ENCODE results near the gene ADAR. TPM values are rescaled to one million over a fixed set of nuclear protein-coding genes. Genes with fewer than 3 reads are reported as not detected.

ADAR gene
- total RNA-seq, 1 donor from 2014 or later = 148 TPM

DNA sequence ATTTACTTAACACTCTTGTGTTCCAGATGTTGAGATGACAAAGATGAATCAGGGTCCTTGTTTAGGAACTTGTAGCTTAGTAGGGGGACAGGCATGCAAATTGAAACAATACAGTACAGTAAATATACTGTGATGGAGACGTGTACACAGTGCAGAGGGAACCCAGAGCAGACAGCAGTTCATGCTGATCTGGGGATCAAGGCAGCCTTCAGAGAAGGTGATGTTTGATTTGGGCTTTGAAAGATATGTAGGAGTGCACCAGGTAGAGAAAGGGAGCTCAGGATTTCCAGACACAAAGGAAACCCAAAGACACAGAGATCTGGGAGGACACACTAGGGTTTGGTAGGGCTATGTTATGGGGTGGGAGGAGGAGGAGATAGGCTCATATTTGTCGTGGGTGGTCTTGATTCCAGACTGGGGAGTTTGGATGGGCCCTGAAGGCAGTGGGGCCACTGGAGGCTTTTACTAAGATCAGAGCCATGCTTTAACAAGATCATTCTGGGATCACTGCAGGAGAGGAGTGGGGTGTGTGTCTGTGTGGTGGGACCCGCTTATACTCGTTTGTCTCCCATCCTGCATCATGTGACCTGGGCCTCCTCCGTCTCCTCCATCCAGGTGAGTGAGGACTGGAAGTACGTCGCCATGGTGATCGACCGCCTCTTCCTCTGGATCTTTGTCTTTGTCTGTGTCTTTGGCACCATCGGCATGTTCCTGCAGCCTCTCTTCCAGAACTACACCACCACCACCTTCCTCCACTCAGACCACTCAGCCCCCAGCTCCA, 32.6 kb downstream of the ADAR start:
- Mint-ChIP-seq H3K36me3 (ENCODE audit: low read depth) (peaks cover 14% of the 10 kb centered on the region), H3K27ac (ENCODE audit: unreplicated experiment) (no peak overlapping the region), H3K4me3 (peak overlapping the region; percentile 50), H3K9me3 (no peaks in the 10 kb centered on the region), H3K4me1 (peaks cover 18% of the 10 kb centered on the region), H3K27me3 (ENCODE audit: low read depth) (no peaks in the 10 kb centered on the region)
- no peak for DNase-seq (ENCODE audit: low read depth, low spot score)
- no peak for TF ChIP-seq CTCF (conservative IDR thresholded peaks at IDR 0.05)

DNA sequence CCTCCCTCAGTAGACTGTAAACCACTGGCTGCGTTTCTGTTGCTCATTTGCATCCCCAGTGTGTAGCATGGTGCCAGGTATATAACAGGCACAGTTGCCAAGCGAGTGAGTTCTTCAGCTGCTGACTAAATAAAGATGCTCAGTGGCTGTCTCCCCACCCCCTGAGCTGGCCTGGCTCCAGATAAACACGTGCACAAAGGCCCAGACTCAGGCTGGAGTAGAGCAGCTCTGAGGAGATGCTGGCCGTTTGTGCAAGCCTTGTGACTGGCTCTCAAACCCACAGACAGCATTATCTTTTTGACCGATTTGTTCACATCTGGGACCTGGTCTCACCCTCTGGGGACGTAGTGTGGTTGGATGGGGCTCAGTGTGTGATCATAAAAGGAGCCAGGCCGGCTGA, 33.3 kb downstream of the ADAR start:
- no peak overlapping the region for H3K27ac Mint-ChIP-seq (ENCODE audit: unreplicated experiment)
- no peak for TF ChIP-seq CTCF (conservative IDR thresholded peaks at IDR 0.05)
- H3K4me1 Mint-ChIP-seq = peaks cover 16% of the 10 kb centered on the region
- no peaks in the 10 kb centered on the region for H3K9me3 Mint-ChIP-seq
- H3K27me3 Mint-ChIP-seq (ENCODE audit: low read depth) = no peaks in the 10 kb centered on the region
- H3K4me3 Mint-ChIP-seq = no peak overlapping the region
- H3K36me3 Mint-ChIP-seq (ENCODE audit: low read depth) = peaks cover 14% of the 10 kb centered on the region
- no peak for DNase-seq (ENCODE audit: low read depth, low spot score)

DNA sequence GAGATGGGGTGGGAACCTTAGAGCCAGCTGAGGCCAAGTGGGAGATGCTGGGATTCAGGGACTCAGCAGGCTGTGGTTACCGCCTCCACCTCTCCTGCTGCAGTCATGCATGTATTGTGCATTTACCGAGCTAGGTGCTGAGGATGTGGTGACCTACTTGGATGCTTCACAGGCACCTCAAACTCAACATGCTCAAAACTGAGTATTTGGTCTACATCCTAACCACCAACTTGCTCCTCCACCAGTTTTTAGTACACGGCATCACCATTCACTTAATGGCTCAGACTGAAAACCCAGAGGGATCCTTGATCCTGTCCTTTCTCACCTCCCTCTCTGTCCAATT, 34.8 kb downstream of the ADAR start:
- H3K27me3 Mint-ChIP-seq (ENCODE audit: low read depth) = peaks cover 4% of the 10 kb centered on the region
- TF ChIP-seq CTCF (conservative IDR thresholded peaks at IDR 0.05) = no peak
- no peak overlapping the region for H3K27ac Mint-ChIP-seq (ENCODE audit: unreplicated experiment)

GRCh38 chr1:154572468-154573167, 35.4 kb downstream of the ADAR start:
- Mint-ChIP-seq H3K9me3 (no peaks in the 10 kb centered on the region), H3K4me3 (no peak overlapping the region), H3K36me3 (ENCODE audit: low read depth) (peaks cover 7% of the 10 kb centered on the region), H3K4me1 (peaks cover 18% of the 10 kb centered on the region), H3K27me3 (ENCODE audit: low read depth) (peaks cover 4% of the 10 kb centered on the region), H3K27ac (ENCODE audit: unreplicated experiment) (peak overlapping the region; percentile 43)
- DNase-seq (ENCODE audit: low read depth, low spot score) = no peak
- no peak for TF ChIP-seq CTCF (conservative IDR thresholded peaks at IDR 0.05)

More for the DNA sequence above, 34.8 kb downstream of the ADAR start:
- DNase-seq (ENCODE audit: low read depth, low spot score) = no peak
- Mint-ChIP-seq H3K4me3 (peak overlapping the region; percentile 60), H3K36me3 (ENCODE audit: low read depth) (peaks cover 7% of the 10 kb centered on the region), H3K9me3 (no peaks in the 10 kb centered on the region), H3K4me1 (peaks cover 14% of the 10 kb centered on the region)

- H3K4me1 Mint-ChIP-seq = peaks cover 23% of the 10 kb centered on the region
- DNase-seq (ENCODE audit: low read depth, low spot score) = no peak
- peaks cover 8% of the 10 kb centered on the region for H3K27me3 Mint-ChIP-seq (ENCODE audit: low read depth)
- no peaks in the 10 kb centered on the region for H3K9me3 Mint-ChIP-seq
- H3K36me3 Mint-ChIP-seq (ENCODE audit: low read depth) = peaks cover 7% of the 10 kb centered on the region
- no peak for TF ChIP-seq CTCF (conservative IDR thresholded peaks at IDR 0.05)
- no peak overlapping the region for H3K27ac Mint-ChIP-seq (ENCODE audit: unreplicated experiment)
- no peak overlapping the region for H3K4me3 Mint-ChIP-seq
Observed at GRCh38 chr1:154571964-154572288, 36.1 kb downstream of the ADAR start.

Measured in neural crest cell (in vitro differentiated cells).